GM18520 (cell line): ENCODE results near the gene C1GALT1C1L.
"Not testable (repeated sequence)": the region's sequence is repeated elsewhere in the genome, so short reads cannot be mapped to it uniquely, and the experiment has no call there.

ENCODE experiments used
- ATAC-seq: cut with Tn5 transposase; IDR thresholded peaks from one replicate; pipeline ENCODE4 v1.9.1; 2021; ENCODE audit not compliant: unreplicated experiment

Gene C1GALT1C1L

GRCh38 chr2:43657241-43657640 lies 19.0 kb downstream of the C1GALT1C1L start:
- ATAC-seq = no peak

DNA sequence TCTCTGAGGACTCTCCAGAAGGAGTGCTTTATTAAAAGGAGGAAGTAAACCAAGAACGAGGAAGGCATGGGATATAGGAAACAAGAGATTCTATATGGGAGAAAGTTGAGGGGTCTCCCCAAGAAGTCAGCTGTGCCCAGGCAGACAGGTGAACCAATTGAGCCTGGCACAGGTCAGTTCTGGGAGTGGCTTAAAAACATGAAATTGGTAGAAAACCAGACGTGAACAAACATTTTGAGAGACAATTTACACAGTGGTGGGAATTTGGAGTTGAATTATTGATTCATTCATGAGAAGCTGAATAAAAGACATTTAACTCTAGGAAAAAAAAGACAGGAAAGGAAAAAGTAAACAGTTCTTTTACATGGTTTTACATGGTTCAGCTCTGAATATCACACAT lies 22.7 kb downstream of the C1GALT1C1L start:
- ATAC-seq = no peak

- ATAC-seq = no peak
These were observed 27.1 kb downstream of the C1GALT1C1L start for GRCh38 chr2:43648994-43649701.

GRCh38 chr2:43643680-43644079 lies 32.5 kb downstream of the C1GALT1C1L start:
- ATAC-seq = no peak

DNA sequence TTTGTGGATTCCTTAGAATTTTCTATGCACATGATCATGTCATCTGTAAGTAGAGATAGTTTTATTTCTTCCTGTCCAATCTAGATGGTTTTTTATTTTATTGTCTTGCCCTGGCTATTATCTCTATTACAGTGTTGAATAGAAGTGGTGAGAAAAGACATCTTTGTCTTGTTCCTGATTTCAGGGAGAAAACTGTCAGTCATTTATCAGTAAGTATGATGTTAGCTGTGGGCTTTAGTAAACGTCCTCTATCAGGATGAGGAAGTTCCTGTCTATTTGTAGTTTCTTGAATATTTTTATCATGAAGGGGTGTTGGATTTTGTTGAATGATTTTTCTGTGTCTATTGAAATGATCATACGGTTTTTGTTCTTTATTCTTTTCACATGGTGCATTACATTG lies 33.9 kb downstream of the C1GALT1C1L start:
- no peak for ATAC-seq

DNA sequence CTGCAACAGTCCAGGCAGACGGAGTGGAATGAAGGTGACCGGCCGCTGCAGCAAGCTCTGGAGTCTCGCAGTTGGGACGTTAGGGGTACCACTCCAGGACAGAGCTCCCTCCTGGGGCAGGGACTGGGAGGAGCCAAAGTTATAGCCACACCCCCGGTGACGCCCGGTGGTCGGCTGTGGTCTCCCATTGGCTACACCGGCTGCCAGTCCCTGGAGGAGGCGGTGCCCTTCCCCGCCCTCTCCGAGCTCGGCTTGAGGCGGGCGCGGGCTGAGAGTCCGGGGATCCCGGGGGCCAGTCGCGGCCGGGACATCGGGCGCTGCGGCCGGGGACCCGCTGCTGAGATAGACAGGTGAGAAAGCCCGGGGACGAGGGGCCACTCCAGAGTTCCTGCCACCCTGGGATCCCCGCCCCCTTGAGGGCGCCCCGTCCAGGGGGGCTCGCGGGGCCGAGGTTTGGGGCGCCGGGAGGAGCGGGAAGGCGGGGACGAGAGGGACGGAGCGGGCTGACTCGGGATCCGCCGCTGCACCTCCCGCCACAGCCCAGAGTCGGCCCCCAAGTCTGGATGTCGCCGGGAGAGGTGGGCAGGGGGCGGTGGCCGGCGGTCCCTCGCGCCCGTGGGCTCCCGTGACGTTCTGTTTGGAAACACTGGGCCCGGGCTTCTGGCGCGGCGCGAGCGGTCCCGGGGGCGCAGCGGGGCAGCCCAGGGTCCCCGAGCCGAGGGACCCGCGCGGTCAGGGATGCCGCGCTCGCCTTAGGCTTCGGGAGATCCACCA lies 39.0 kb downstream of the C1GALT1C1L start, which contains the start of gene PLEKHH2:
PLEKHH2 (plus strand) TSS at position 231 of the 774 bp plus-strand sequence. CDS start 7,414 bp downstream, outside the sequence.
- ATAC-seq = peak; percentile 98

DNA sequence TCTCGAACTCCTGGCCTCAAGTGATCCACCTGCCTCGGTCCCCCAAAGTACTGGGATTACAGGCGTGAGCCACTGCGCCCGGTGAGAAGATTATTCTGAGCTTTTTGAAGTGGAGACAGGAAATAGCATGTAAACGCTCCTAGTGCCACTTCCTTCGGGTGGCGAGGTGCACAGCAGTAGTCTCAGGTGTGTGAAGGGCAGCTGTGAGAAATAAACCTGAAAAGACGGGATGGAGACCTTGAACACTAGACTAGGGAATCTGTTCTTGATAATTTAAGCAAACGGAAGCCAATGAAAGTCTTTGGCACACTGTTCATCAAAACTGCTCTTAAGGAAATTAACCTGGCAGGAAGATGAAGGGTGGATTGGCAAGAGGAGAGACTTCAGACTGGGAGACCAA lies 39.6 kb downstream of the C1GALT1C1L start:
- ATAC-seq = no peak

GRCh38 chr2:43636153-43636552 lies 40.1 kb downstream of the C1GALT1C1L start:
- ATAC-seq = not testable (repeated sequence)

DNA sequence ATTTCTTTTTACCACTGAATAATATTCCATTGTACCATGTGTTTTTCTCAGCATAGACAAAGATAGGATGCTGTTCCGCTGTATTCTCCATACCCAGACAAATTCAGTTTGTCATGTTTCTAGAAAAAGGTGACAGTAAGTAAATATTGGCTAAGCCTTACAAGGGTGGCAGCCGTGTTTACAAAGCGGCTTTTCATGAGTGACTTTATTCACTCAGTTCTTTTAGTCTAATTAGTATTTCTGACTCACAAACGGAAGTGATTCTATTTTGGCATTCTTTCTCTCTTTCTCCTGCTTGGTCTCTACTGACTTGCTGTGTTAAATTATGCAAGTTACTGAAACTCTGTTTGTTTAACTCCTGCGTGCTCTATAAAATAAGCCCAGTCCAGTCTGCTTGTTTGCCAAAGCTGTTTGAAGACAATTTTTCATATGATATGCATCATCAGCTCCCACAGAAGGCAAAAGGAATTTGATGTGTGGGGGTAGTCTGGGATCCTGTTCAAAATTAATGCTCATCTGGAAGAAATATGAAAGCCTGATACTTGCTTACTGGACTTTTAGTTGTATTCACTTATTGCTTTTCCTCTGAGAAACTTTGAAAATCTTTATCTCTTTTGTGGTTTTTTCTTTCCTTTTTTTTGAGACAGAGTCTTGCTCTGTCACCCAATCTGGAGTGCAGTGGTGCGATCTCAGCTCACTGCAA lies 41.5 kb downstream of the C1GALT1C1L start:
- ATAC-seq = no peak

GRCh38 chr2:43631618-43632317 lies 44.5 kb downstream of the C1GALT1C1L start:
- no peak for ATAC-seq
